H9 (cell line): ENCODE data around the gene PHACTR1. TPM values are rescaled to one million over a fixed set of nuclear protein-coding genes. Genes with fewer than 3 reads are reported as not detected.

ENCODE experiments used
- DNase-seq: peaks from one replicate; pipeline ENCODE4 v3.0.0-alpha.2; 2017
- H2AFZ ChIP-seq: one replicate; pipeline ENCODE4 v1.6.1; 2013; ENCODE audit warnings: mild to moderate bottlenecking, low read length, control low read depth, moderate library complexity
- H2AK5ac ChIP-seq: 2 replicates; pipeline ENCODE4 v1.6.1; 2013; ENCODE audit warnings: low read length, control low read depth, mixed read lengths; ENCODE audit not compliant: insufficient read length
- H2BK120ac ChIP-seq: one replicate; pipeline ENCODE4 v1.6.1; 2013; ENCODE audit warnings: low read depth, mild to moderate bottlenecking, low read length, control low read depth, inconsistent platforms; ENCODE audit not compliant: poor library complexity, severe bottlenecking
- H2BK12ac ChIP-seq: 2 replicates; pipeline ENCODE4 v1.6.1; 2013; ENCODE audit warnings: low read length, control low read depth, mixed read lengths, low read depth; ENCODE audit not compliant: insufficient read length
- H2BK15ac ChIP-seq: 2 replicates; pipeline ENCODE4 v1.6.1; 2013; ENCODE audit warnings: low read depth, low read length, control low read depth
- H2BK20ac ChIP-seq: one replicate; pipeline ENCODE4 v1.6.1; 2013; ENCODE audit warnings: low read depth, mild to moderate bottlenecking, low read length, control low read depth, inconsistent platforms; ENCODE audit not compliant: poor library complexity, severe bottlenecking
- H2BK5ac ChIP-seq: 2 replicates; pipeline ENCODE4 v1.6.1; 2013; ENCODE audit warnings: low read length, control low read depth, mixed read lengths; ENCODE audit not compliant: insufficient read length
- H3K14ac ChIP-seq: 2 replicates; pipeline ENCODE4 v1.6.1; 2013; ENCODE audit warnings: low read length, control low read depth; ENCODE audit not compliant: insufficient read depth
- H3K18ac ChIP-seq: 2 replicates; pipeline ENCODE4 v1.6.1; 2013; ENCODE audit warnings: low read depth, mild to moderate bottlenecking, mixed read lengths, low read length, control low read depth; ENCODE audit not compliant: insufficient read length
- H3K23ac ChIP-seq: 2 replicates; pipeline ENCODE4 v1.6.1; 2013; ENCODE audit warnings: low read length, control low read depth, mixed read lengths, low read depth; ENCODE audit not compliant: insufficient read length
- H3K23me2 ChIP-seq: 2 replicates; pipeline ENCODE4 v1.6.1; 2013; ENCODE audit warnings: low read depth, mild to moderate bottlenecking, mixed read lengths, low read length, control low read depth; ENCODE audit not compliant: insufficient read length, poor library complexity, severe bottlenecking
- H3K27ac ChIP-seq: 2 replicates; pipeline ENCODE4 v1.5.1; 2013; ENCODE audit warnings: low read length, control low read depth, mixed read lengths, low read depth; ENCODE audit not compliant: insufficient read length
- H3K27me3 ChIP-seq: 2 replicates; pipeline ENCODE4 v1.6.1; 2013; ENCODE audit warnings: low read length, control low read depth, inconsistent platforms; ENCODE audit not compliant: insufficient read depth
- H3K4ac ChIP-seq: 2 replicates; pipeline ENCODE4 v1.6.1; 2013; ENCODE audit warnings: low read depth, mild to moderate bottlenecking, control low read depth, inconsistent platforms, low read length, moderate library complexity
- H3K4me1 ChIP-seq: 2 replicates; pipeline ENCODE4 v1.6.1; 2013; ENCODE audit warnings: low read length, control low read depth, inconsistent platforms; ENCODE audit not compliant: insufficient read depth
- H3K4me2 ChIP-seq: 2 replicates; pipeline ENCODE4 v1.6.1; 2013; ENCODE audit warnings: low read length, control low read depth, mixed read lengths; ENCODE audit not compliant: insufficient read length, insufficient read depth
- H3K56ac ChIP-seq: 2 replicates; pipeline ENCODE4 v1.6.1; 2013; ENCODE audit warnings: low read depth, mild to moderate bottlenecking, mixed read lengths, low read length, control low read depth; ENCODE audit not compliant: insufficient read length
- H3K79me1 ChIP-seq: 2 replicates; pipeline ENCODE4 v1.6.1; 2013; ENCODE audit warnings: low read depth, mild to moderate bottlenecking, moderate library complexity, low read length, control low read depth, inconsistent platforms; ENCODE audit not compliant: insufficient read depth, poor library complexity, severe bottlenecking
- H3K79me2 ChIP-seq: 2 replicates; pipeline ENCODE4 v1.6.1; 2013; ENCODE audit warnings: low read length, control low read depth, inconsistent platforms; ENCODE audit not compliant: insufficient read depth
- H3K9ac ChIP-seq: 2 replicates; pipeline ENCODE4 v1.6.1; 2013; ENCODE audit warnings: low read length, control low read depth, mixed read lengths; ENCODE audit not compliant: insufficient read length; ENCODE audit errors: extremely low read depth
- H3K9me3 ChIP-seq: one replicate; pipeline ENCODE4 v1.6.1; 2013; ENCODE audit warnings: low read depth, low read length, inconsistent platforms; ENCODE audit not compliant: control insufficient read depth
- H3T11ph ChIP-seq: one replicate; pipeline ENCODE4 v1.6.1; 2013; ENCODE audit warnings: mild to moderate bottlenecking, low read length, control low read depth, inconsistent platforms
- H4K20me1 ChIP-seq: one replicate; pipeline ENCODE4 v1.6.1; 2013; ENCODE audit not compliant: control insufficient read depth, insufficient read length, insufficient read depth
- H4K5ac ChIP-seq: 2 replicates; pipeline ENCODE4 v1.6.1; 2013; ENCODE audit warnings: low read depth, mild to moderate bottlenecking, mixed read lengths, low read length, control low read depth; ENCODE audit not compliant: insufficient read length
- H4K8ac ChIP-seq: replicated peaks from 2 replicates; pipeline ENCODE4 v1.6.1; 2013; ENCODE audit warnings: low read length, control low read depth, mixed read lengths, low read depth; ENCODE audit not compliant: insufficient read length
- H4K91ac ChIP-seq: 2 replicates; pipeline ENCODE4 v1.6.1; 2013; ENCODE audit warnings: low read depth, mild to moderate bottlenecking, moderate library complexity, mixed read lengths, low read length, control low read depth; ENCODE audit not compliant: insufficient read length
- H3K27ac Mint-ChIP-seq, 3 experiments: 2 replicates in 2 of 3; 3 replicates in 1 of 3; pipeline ENCODE4 v1.8.0; 2020 to 2021; ENCODE audit warnings: mixed read lengths in 3 of 3, mild to moderate bottlenecking in 1 of 3, moderate library complexity in 1 of 3
- H3K27me3 Mint-ChIP-seq: 2 replicates; pipeline ENCODE4 v1.8.0; 2021; ENCODE audit warnings: low read depth, mild to moderate bottlenecking, moderate library complexity, mixed read lengths
- H3K36me3 Mint-ChIP-seq, 3 experiments: 2 replicates in 2 of 3; 3 replicates in 1 of 3; pipeline ENCODE4 v1.8.0; 2020 to 2021; ENCODE audit warnings: low read depth in 3 of 3, mixed read lengths in 3 of 3; ENCODE audit not compliant: insufficient read depth in 1 of 3
- H3K4me1 Mint-ChIP-seq, 2 experiments: 2 replicates each; pipeline ENCODE4 v1.8.0; 2020; ENCODE audit warnings: mixed read lengths in 2 of 2
- H3K4me3 Mint-ChIP-seq, 2 experiments: 2 replicates in 1 of 2; 3 replicates in 1 of 2; pipeline ENCODE4 v1.8.0; 2020 to 2021; ENCODE audit warnings: mild to moderate bottlenecking in 2 of 2, mixed read lengths in 2 of 2, moderate library complexity in 1 of 2
- H3K9me3 Mint-ChIP-seq, 2 experiments: 2 replicates in 1 of 2; 3 replicates in 1 of 2; pipeline ENCODE4 v1.8.0; 2020; ENCODE audit warnings: mild to moderate bottlenecking in 2 of 2, mixed read lengths in 2 of 2, moderate library complexity in 1 of 2
- CTCF ChIP-seq: fragments of 200-600 bp; sonication (generic); conservative IDR thresholded peaks from 3 replicates; pipeline ENCODE4 v1.8.0; 2021; ENCODE audit warnings: antibody characterized with exemption, mild to moderate bottlenecking
- WGBS: extraction: QIAGEN DNeasy Blood & Tissue Kit; methylation state at CpG from one replicate; pipeline ENCODE4 v1.1.7; 2013; ENCODE audit warnings: missing lambda C conversion rate, low lambda C conversion rate, mixed read lengths; ENCODE audit not compliant: insufficient read length; ENCODE audit errors: extremely low coverage; 5-methylcytosine and 5-hydroxymethylcytosine counted together
- total RNA-seq: library from RNA; stranded (reverse); gene quantifications from 2 replicates; pipeline ENCODE4 v1.2.1, GENCODE V29; 2021

Gene PHACTR1
- total RNA-seq, 1 experiment from 2014 or later, result 15.9 TPM

GRCh38 chr6:13303668-13304017 lies 587.1 kb downstream of the PHACTR1 start:
- Histone ChIP-seq H2BK120ac (no peak overlapping the region), H2BK12ac (no peak overlapping the region), H3K23me2 (no peaks in the 10 kb centered on the region), H3T11ph (no peak overlapping the region), H2BK15ac (no peak overlapping the region), H3K9me3 (no peaks in the 10 kb centered on the region), H4K20me1 (no peaks in the 10 kb centered on the region), H2BK5ac (no peak overlapping the region), H2AK5ac (no peak overlapping the region), H2BK20ac (no peak overlapping the region), H3K56ac (no peak overlapping the region), H4K91ac (no peak overlapping the region), H3K14ac (no peak overlapping the region), H3K27me3 (no peaks in the 10 kb centered on the region), H2AFZ (no peak overlapping the region), H3K4me2 (no peak overlapping the region), H3K79me2 (no peaks in the 10 kb centered on the region), H3K27ac (no peak overlapping the region), H3K23ac (no peak overlapping the region), H3K4me1 (no peaks in the 10 kb centered on the region), H3K9ac (no peak overlapping the region), H3K18ac (no peak overlapping the region), H3K4ac (no peak overlapping the region), H4K8ac (no peak overlapping the region), H3K79me1 (no peaks in the 10 kb centered on the region), H4K5ac (no peak overlapping the region)
- Mint-ChIP-seq H3K9me3 (no peaks in the 10 kb centered on the region), H3K36me3 (peaks cover 18 to 61% (median 58%) of the 10 kb centered on the region in 3 experiments; a peak in 6 of 7 replicates), H3K4me3 (no peak overlapping the region), H3K27ac (no peak overlapping the region), H3K4me1 (no peaks in the 10 kb centered on the region), H3K27me3 (no peaks in the 10 kb centered on the region)
- DNase-seq, result no peak
- WGBS, result no CpG with 5 or more reads among the region's 7 CpGs
- no peak for TF ChIP-seq CTCF
